HG03060 (cell line): ENCODE results near the gene RFPL1.
"Not testable (repeated sequence)": the region's sequence is repeated elsewhere in the genome, so short reads cannot be mapped to it uniquely, and the experiment has no call there.

Source experiments
- ATAC-seq: cut with Tn5 transposase; IDR thresholded peaks from one replicate; pipeline ENCODE4 v1.9.1; 2021; ENCODE audit warnings: low read depth, moderate number of reproducible peaks; ENCODE audit not compliant: unreplicated experiment

The RFPL1 gene

DNA sequence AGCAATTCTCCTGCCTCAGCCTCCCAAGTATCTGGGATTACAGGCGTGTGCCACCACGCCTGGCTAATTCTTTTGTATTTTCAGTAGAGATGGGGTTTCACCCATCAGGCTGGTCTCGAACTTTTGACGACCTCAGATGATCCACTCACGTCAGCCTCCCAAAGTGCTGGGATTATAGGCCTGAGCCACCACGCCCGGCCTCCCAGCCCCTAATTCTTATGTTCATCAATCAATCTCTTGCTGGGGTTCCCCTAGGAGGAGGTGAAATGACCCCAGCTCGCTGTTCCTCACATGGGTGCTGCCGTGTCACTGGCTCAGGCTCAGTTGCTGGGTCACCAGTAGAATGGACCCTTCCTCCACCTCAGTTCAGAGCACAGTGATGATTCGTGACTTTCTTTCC, at the start of gene RFPL1:
Gene RFPL1, plus strand, starts transcription at position 301 of the 400 bp plus-strand sequence.
- not testable (repeated sequence) for ATAC-seq

DNA sequence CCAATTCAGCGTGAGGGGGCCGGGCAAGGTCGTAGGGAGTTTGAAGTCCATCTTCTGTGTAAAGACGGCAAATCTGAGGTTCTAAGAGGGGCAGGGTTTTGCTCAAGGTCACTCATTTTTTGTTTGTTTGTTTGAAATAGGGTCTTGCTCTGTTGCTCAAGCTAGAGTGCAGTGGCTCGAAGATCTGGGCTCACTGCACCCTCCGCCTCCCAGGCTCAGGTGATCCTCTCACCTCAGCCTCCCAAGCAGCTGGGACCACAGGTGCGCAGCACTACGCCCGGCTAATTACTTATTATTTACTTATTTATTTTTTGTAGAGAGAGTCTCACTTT, 49.7 kb upstream of the RFPL1 start:
- ATAC-seq: no peak

- ATAC-seq: no peak
Measured at GRCh38 chr22:29390270-29390669, 48.1 kb upstream of the RFPL1 start.

DNA sequence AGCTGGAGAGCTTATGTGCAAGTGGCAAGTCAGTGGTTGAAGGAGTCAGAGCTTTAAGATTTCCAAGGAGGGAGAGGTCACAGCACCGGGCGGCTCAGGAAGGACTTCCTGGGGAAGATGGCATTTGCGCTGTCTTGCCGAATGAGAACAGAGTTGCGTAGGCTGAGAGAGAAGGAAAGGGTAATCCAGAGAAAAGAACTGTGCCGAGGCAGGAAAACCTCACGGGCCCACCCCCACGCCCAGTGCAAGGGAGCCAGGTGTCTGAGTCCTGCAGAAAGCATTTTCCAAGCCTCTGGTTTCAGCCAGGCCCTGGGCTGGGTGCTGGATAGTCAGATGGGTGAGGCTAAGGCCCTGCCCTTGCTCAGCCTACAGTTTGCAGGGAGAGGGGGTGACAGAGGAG, 46.8 kb upstream of the RFPL1 start:
- ATAC-seq: no peak

DNA sequence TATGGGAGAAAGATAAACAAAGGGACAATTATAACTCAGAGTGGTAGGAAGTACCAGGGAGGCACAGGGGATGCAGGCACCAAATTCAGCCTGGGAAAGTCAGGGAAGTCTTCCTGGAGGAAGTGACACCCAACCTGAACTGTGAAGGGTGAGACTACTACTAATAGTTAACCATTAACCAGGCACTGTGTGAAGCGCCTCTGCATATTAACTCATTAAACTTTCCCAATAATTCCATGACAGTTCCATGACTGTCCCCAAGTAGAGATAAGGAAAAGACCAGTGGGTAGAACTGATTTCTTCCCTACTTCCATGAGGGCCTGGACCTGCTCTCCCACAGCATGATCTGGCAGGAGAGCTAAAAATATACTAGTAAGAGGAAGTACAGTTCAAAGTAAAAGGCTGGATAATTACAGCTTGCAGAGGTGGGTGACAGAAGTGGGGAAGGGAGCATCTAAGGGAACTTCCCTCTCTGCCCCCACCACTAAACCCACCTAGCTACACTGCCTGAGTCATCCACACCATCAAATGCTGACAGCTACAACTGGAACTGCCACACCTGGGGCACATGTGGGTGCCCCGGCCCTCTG, 45.3 kb upstream of the RFPL1 start:
- no peak for ATAC-seq

- ATAC-seq: no peak
Measured at GRCh38 chr22:29394931-29395581, 43.3 kb upstream of the RFPL1 start.

DNA sequence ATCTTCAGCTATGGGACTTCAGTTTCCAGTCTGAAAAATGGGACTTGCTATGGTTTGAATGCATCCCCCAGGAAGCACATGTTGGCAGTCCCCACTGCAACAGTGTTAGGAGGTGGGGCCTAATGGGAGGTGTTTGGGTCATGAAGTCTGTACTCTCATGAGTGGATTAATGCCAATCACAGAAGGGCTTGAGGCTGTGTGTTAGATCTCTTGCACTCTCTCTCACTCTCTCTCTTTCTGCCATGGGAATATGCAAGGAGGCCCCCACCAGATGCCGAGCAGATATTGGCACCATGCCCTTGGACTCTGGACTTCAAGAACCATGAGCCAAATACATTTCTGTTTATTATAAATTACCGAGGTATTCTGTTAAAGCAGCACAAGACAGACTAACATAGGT, 42.3 kb upstream of the RFPL1 start:
- ATAC-seq: no peak

DNA sequence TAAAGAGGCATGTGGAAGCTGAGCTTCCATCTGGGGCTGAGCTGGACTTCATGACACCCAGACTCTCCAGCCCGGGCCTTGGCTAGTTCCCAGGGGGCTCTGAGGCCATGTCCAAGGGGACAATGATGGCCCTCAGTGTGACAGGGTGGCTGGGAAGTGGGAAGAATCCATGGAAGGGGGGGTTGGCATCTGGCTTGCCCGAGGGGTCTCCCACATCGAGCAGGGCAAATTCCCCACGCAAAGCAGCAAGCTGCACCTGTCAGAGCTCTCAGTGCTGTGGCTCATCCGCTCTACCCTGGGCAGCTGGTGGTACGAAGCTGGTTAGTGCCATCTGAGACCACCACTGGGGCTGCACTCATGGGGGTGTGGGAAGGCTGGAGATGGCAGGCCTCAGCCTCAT, 40.6 kb upstream of the RFPL1 start:
- no peak for ATAC-seq

- no peak for ATAC-seq
Measured at GRCh38 chr22:29400576-29400975, 37.8 kb upstream of the RFPL1 start.

- not testable (repeated sequence) for ATAC-seq
Measured at GRCh38 chr22:29401538-29401937, 36.8 kb upstream of the RFPL1 start.

GRCh38 chr22:29408940-29409339, 29.4 kb upstream of the RFPL1 start:
- no peak for ATAC-seq

- not testable (repeated sequence) for ATAC-seq
Measured at GRCh38 chr22:29411569-29412211, 26.7 kb upstream of the RFPL1 start.

- not testable (repeated sequence) for ATAC-seq
Measured at GRCh38 chr22:29412772-29413171, 25.6 kb upstream of the RFPL1 start.

DNA sequence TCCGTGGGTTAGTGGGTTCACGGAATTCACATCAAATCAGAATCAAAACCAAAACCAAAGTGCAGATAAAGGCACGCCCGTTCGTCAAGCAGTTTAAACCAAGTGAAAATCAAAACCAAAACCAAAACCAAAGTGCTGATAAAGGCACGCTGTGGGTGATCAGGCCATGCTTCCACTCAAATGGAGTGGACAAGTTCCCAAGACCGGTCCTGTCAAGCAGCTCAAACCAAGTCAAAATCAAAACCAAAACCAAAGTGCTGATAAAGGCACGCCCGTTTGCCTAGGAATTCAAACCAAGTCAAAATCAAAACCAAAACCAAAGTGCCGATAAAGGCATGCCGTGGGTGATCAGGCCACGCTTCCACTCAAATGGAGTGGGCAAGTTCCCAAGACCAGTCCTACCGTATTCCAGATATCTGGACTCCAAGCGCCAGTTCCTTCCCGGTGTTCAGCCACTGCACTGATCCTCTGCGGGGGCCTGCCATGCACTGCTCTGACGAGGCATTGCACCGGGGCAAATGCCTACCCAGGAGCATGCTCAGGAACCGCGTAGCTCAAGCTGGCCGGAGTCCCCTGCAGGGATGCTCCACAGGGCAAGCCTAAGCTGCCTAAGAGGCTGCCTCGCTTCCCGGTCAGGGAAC, 23.3 kb upstream of the RFPL1 start:
- not testable (repeated sequence) for ATAC-seq

DNA sequence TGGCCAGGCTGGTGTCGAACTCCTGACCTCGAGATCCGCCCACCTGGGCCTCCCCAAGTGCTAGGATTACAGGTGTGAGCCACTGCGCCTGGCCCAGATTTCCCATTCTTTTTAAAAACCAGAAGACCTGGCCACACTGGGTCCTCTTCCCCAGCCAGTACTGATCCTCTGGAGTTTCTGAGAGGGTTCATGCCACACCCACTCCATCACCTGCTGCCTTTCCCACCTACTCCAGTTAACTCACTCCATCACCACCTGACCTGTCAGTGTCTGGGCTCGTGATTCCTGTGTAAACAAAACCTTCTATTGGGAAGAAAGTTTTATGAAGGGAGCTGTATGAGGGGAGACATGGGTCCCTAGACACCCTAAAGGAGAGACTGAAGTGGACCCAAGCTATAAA, 19.7 kb upstream of the RFPL1 start:
- ATAC-seq: not testable (repeated sequence)

- ATAC-seq: no peak
Measured at GRCh38 chr22:29426476-29426875, 11.9 kb upstream of the RFPL1 start.

- no peak for ATAC-seq
Measured at GRCh38 chr22:29427176-29427760, 11.1 kb upstream of the RFPL1 start.

DNA sequence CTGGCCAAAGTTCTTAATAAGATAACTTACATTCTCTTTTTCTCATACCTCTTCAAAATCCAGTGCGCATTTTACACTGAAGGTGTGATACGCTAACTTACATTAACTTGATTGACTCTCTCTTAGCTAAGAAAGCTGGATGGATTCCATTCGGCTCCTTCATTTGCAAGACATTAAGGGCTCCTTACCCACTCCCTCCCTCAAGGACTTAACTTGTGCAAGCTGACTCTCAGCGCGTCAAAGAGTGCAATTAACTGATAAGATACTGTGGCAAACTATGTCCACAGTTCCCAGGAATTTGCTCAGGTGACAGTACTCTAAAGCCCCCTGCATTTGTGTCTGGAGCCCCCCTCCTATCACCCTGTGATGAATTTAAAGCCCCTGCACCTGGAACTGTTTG, 6.4 kb upstream of the RFPL1 start:
- ATAC-seq: no peak

DNA sequence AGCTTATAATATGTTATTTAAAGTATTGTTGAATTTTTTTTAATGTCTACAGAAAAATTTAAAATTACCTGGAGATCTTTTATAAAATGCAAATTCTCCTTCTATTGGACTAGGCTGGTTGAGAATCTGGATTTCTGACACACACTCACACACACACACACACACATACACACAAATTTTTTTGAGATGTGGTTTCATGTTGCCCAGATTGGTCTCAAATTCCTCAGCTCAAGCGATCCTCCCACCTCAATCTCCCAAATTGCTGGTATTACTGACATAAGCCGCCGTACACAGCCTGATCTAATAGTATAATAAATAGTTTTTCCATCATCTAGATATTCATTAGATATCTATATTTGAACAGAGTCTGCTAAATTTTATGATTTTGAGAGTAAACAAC, 4.5 kb upstream of the RFPL1 start:
- ATAC-seq: no peak

DNA sequence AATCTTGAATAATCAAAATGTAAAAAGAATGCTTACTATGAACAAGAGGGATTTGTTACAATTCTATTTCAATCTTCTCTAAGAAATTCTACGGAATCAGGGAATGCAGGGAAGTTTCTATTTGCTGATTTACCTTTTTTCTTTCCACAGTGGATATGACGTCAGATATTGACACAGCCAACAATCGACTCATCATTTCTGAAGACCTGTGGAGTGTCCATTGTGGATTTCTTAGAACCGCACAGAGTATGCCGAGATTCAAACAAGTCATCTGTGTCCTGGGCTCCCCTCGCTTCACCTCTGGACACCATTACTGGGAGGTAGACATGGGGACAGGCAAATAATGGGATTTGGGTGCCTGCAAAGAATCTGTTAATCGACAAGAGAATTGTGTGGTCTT, 4.1 kb upstream of the RFPL1 start:
- ATAC-seq: no peak
